Measurements from ENCODE around the gene SLC2A11. TPM values are rescaled to one million over a fixed set of nuclear protein-coding genes. Genes with fewer than 3 reads are reported as not detected.

The SLC2A11 gene
- total RNA-seq, 1 experiment from 2014 or later, result 26.9 TPM

DNA sequence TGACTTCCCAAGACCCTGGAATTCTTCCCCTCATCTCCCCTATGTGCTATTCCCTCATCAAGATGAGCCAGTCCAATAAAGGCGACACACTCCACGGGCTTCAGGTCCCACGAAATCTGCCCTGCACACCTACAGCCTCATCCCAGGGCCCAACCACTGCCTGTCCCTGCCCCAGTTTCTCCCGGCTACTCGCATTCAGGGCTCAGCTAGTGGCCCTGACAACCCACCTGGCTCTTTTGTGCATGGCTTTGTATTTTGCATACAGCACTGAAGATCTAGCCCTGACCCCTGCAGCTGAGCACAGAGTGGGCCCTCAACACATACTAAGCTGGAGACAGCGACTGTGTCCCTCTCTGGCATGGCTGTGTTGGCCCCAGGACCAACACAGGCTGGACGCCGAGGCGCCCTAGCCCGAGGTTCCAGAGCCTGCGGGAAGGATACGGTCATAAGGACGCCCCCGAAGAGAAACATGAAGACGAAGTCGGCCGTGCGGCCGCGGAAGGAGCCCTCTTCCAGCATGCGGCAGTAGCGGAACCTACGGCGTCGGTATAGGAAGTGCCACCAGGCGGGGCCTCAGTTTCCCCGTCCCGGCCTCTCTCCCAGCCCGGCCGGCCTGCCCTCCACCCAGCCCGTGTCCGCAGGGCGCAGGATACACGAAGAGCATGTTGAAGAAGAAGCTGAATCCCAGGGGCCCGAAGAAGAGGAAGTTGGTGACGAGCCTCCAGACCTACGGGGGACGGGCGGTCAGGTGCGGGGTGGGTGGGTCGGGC lies 19.6 kb upstream of the SLC2A11 start:
- Histone ChIP-seq H3K36me3 (ENCODE audit: low read depth) (no peaks in the 10 kb centered on the region), H4K20me1 (ENCODE audit: insufficient read depth) (no peaks in the 10 kb centered on the region; the same call in none of the 2 replicates), H3K27ac (no peak overlapping the region), H3K9me2 (ENCODE audit: insufficient read depth) (no peaks in the 10 kb centered on the region), H3F3A (ENCODE audit: insufficient read depth, low read depth) (no peaks in the 10 kb centered on the region; the same call in 1 of the 2 replicates), H3K9me3 (ENCODE audit: insufficient read depth, low read depth) (no peaks in the 10 kb centered on the region), H2AFZ (no peak overlapping the region), H3K4me3 (no peak overlapping the region), H3K4me2 (no peak overlapping the region), H3K4me1 (replicated peaks; ENCODE audit: insufficient read depth) (no peaks in the 10 kb centered on the region), H3K27me3 (ENCODE audit: insufficient read depth, low read depth) (no peaks in the 10 kb centered on the region), H3K79me2 (ENCODE audit: low read depth) (no peaks in the 10 kb centered on the region)
- TF ChIP-seq, protein P1, sequence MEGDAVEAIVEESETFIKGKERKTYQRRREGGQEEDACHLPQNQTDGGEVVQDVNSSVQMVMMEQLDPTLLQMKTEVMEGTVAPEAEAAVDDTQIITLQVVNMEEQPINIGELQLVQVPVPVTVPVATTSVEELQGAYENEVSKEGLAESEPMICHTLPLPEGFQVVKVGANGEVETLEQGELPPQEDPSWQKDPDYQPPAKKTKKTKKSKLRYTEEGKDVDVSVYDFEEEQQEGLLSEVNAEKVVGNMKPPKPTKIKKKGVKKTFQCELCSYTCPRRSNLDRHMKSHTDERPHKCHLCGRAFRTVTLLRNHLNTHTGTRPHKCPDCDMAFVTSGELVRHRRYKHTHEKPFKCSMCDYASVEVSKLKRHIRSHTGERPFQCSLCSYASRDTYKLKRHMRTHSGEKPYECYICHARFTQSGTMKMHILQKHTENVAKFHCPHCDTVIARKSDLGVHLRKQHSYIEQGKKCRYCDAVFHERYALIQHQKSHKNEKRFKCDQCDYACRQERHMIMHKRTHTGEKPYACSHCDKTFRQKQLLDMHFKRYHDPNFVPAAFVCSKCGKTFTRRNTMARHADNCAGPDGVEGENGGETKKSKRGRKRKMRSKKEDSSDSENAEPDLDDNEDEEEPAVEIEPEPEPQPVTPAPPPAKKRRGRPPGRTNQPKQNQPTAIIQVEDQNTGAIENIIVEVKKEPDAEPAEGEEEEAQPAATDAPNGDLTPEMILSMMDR (conservative IDR thresholded peaks at IDR 0.05), result no peak
- TF ChIP-seq EZH2 (IDR thresholded peaks at IDR 0.05; ENCODE audit: low read depth), result no peak
- CTCF ChIA-PET, result no interaction called here
- intact Hi-C loops (cut with micrococcal nuclease; ENCODE audit: unreplicated experiment), result no loop called here
- POLR2A ChIA-PET (ENCODE audit: unreplicated experiment), result no interaction called here
- no TSS peak for BruUV-seq (replicated peaks)
- DNase-seq, result no peak

DNA sequence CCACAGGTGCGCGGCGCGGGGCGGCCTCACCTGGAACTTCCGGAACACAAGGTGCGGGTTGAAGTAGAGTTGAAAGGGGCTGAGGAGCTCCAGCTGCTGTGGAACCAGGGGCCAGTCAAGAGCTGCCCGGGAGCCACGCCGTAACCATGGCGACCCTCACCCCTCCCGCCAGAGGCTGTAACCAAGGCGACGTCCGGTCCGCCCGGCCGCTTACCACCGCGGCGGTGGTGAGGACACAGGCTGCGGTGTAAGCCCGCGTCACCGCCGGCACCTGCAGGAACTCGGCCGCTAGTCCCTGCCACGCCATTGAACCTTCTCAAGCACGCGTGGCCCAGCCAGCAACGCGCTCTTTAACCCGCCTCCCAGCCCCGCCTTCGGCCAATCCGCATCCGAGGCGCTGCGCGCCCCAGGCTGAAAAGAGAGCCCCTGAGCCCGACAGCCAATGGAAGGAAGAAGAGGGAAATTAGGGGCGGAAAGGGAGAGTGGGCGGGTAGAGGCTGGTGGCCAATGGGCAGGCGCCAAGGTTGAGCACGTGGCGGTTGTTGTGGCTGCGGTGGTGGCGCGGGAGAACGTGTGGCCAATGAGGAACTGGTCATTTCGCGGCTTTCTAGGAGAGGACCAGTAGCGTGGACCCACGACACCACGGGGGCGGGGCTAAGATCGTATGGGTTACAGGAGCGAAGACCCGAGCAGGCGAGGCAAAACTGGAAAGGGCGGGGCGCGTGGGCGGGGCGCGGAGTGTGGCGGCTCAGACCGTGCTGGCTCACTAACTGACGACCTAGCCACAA lies 18.8 kb upstream of the SLC2A11 start, which contains the start of gene DERL3:
Gene DERL3, minus strand, starts transcription at position 326 of the 788 bp plus-strand sequence. Its CDS starts 19 bp downstream, at position 307.
- Histone ChIP-seq H2AFZ (no peak within 1 kb of the TSS), H4K20me1 (ENCODE audit: insufficient read depth) (no peaks in the 10 kb centered on the region; the same call in none of the 2 replicates), H3K4me3 (no peak within 1 kb of the TSS), H3K36me3 (ENCODE audit: low read depth) (no peaks in the 10 kb centered on the region), H3K9me2 (ENCODE audit: insufficient read depth) (no peaks in the 10 kb centered on the region), H3K4me1 (replicated peaks; ENCODE audit: insufficient read depth) (no peaks in the 10 kb centered on the region), H3K79me2 (ENCODE audit: low read depth) (no peaks in the 10 kb centered on the region), H3F3A (ENCODE audit: insufficient read depth, low read depth) (no peaks in the 10 kb centered on the region; the same call in 1 of the 2 replicates), H3K27ac (no peak within 1 kb of the TSS), H3K9me3 (ENCODE audit: insufficient read depth, low read depth) (no peaks in the 10 kb centered on the region), H3K4me2 (no peak within 1 kb of the TSS), H3K27me3 (ENCODE audit: insufficient read depth, low read depth) (no peaks in the 10 kb centered on the region)
- ChIA-PET POLR2A (ENCODE audit: unreplicated experiment) (no interaction called here), CTCF (no interaction called here)
- TF ChIP-seq EZH2 (IDR thresholded peaks at IDR 0.05; ENCODE audit: low read depth), result no peak
- TF ChIP-seq, protein P1 (conservative IDR thresholded peaks at IDR 0.05), result no peak
- BruUV-seq (replicated peaks), result no TSS peak
- peak; percentile 9 to 73 for DNase-seq
- intact Hi-C loops (cut with micrococcal nuclease; ENCODE audit: unreplicated experiment), result no loop called here

DNA sequence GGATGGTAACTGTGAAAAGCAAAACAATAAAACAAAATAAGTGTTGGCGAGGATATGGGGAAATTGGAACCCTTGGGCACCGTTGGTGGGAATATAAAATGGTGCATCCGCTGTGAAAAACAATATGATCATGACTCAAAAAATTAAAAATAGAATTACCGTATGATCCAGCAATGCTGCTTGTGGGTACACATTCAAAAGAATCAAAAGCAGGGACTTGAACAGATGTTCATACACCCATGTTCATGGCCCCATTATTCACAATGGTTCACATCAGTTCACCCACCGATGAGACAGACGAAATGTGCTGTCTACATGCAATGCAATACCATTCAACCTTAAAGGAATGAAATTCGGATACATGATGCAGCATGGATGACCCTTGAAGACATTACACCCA lies 17.6 kb upstream of the SLC2A11 start:
- Histone ChIP-seq H4K20me1 (ENCODE audit: insufficient read depth) (no peaks in the 10 kb centered on the region; the same call in 1 of the 2 replicates), H3K36me3 (ENCODE audit: low read depth) (no peaks in the 10 kb centered on the region), H3K4me2 (no peak overlapping the region), H3F3A (ENCODE audit: insufficient read depth, low read depth) (no peaks in the 10 kb centered on the region; the same call in 1 of the 2 replicates), H2AFZ (no peak overlapping the region), H3K9me3 (ENCODE audit: insufficient read depth, low read depth) (no peaks in the 10 kb centered on the region), H3K27me3 (ENCODE audit: insufficient read depth, low read depth) (no peaks in the 10 kb centered on the region), H3K4me1 (replicated peaks; ENCODE audit: insufficient read depth) (no peaks in the 10 kb centered on the region), H3K9me2 (ENCODE audit: insufficient read depth) (no peaks in the 10 kb centered on the region), H3K27ac (no peak overlapping the region), H3K4me3 (no peak overlapping the region), H3K79me2 (ENCODE audit: low read depth) (no peaks in the 10 kb centered on the region)
- TF ChIP-seq EZH2 (IDR thresholded peaks at IDR 0.05; ENCODE audit: low read depth), result no peak
- TF ChIP-seq, protein P1 (conservative IDR thresholded peaks at IDR 0.05), result no peak
- POLR2A ChIA-PET (ENCODE audit: unreplicated experiment), result no interaction called here
- intact Hi-C loops (cut with micrococcal nuclease; ENCODE audit: unreplicated experiment), result no loop called here
- no TSS peak for BruUV-seq (replicated peaks)
- DNase-seq, result no peak
- CTCF ChIA-PET, result no interaction called here
